WTC11 (cell line): ENCODE measurements around the gene SMARCD2. TPM values are rescaled to one million over a fixed set of nuclear protein-coding genes. Genes with fewer than 3 reads are reported as not detected.

Experiments
- ATAC-seq: fragments of 200-7000 bp; cut with Tn5 transposase; 2 replicates; pipeline ENCODE4 v1.10.0; 2021; ENCODE audit warnings: mild to moderate bottlenecking, moderate library complexity
- CTCF ChIA-PET: fragments of 300-600 bp; sonication (Branson Sonifier 250); formaldehyde crosslinking; loops from one replicate; lab custom pipeline; 2021; ENCODE audit warnings: antibody characterized with exemption; lab: Charles Lee
- POLR2A ChIA-PET: fragments of 350-600 bp; sonication (Branson Sonifier 250); formaldehyde crosslinking; loops from one replicate; lab custom pipeline; 2021; ENCODE audit warnings: antibody characterized with exemption; lab: Charles Lee
- DNase-seq: peaks from one replicate; pipeline ENCODE4 v3.0.0; 2021; ENCODE audit warnings: low spot score
- H3K27ac Mint-ChIP-seq: 2 replicates; pipeline ENCODE4 v1.8.0; 2021; ENCODE audit warnings: mixed read lengths
- H3K27me3 Mint-ChIP-seq: 2 replicates; pipeline ENCODE4 v1.8.0; 2021; ENCODE audit warnings: low read depth, mild to moderate bottlenecking, moderate library complexity, mixed read lengths
- H3K36me3 Mint-ChIP-seq: 2 replicates; pipeline ENCODE4 v1.8.0; 2021; ENCODE audit warnings: mixed read lengths
- H3K4me1 Mint-ChIP-seq: 2 replicates; pipeline ENCODE4 v1.8.0; 2022; ENCODE audit warnings: mixed read lengths
- H3K4me3 Mint-ChIP-seq: 2 replicates; pipeline ENCODE4 v1.8.0; 2021; ENCODE audit warnings: mild to moderate bottlenecking, moderate library complexity, mixed read lengths
- H3K9me3 Mint-ChIP-seq: 2 replicates; pipeline ENCODE4 v1.8.0; 2021; ENCODE audit warnings: mixed read lengths
- CREM ChIP-seq: sonication (generic); formaldehyde crosslinking; IDR thresholded peaks from 2 replicates; pipeline ENCODE4 v1.8.1; 2022; ENCODE audit warnings: mild to moderate bottlenecking, missing genetic modification reagents, moderate library complexity
- E2F1 ChIP-seq: sonication (generic); formaldehyde crosslinking; IDR thresholded peaks from 2 replicates; pipeline ENCODE4 v1.8.0; 2022; ENCODE audit warnings: mild to moderate bottlenecking, missing genetic modification reagents
- E2F5 ChIP-seq: sonication (generic); formaldehyde crosslinking; IDR thresholded peaks from 2 replicates; pipeline ENCODE4 v1.8.1; 2022; ENCODE audit warnings: mild to moderate bottlenecking, moderate library complexity, missing genetic modification reagents
- FOXJ3 ChIP-seq: sonication (generic); formaldehyde crosslinking; IDR thresholded peaks from 2 replicates; pipeline ENCODE4 v1.9.0; 2021; ENCODE audit warnings: missing genetic modification reagents, mild to moderate bottlenecking, borderline replicate concordance
- FOXP1 ChIP-seq: sonication (generic); formaldehyde crosslinking; IDR thresholded peaks from 2 replicates; pipeline ENCODE4 v1.8.0; 2022; ENCODE audit warnings: missing genetic modification reagents, mild to moderate bottlenecking, moderate library complexity, borderline replicate concordance
- GABPB1 ChIP-seq: sonication (generic); formaldehyde crosslinking; IDR thresholded peaks from 2 replicates; pipeline ENCODE4 v1.8.1; 2023; ENCODE audit warnings: mild to moderate bottlenecking, missing genetic modification reagents
- IRF2 ChIP-seq: sonication (generic); formaldehyde crosslinking; IDR thresholded peaks from 2 replicates; pipeline ENCODE4 v1.8.0; 2022; ENCODE audit warnings: low read depth, missing genetic modification reagents, borderline replicate concordance
- JAZF1 ChIP-seq: fragments of 250-450 bp; sonication (Bioruptor Pico); IDR thresholded peaks from 2 replicates; pipeline ENCODE4 v1.9.0; 2021; ENCODE audit warnings: moderate library complexity, mild to moderate bottlenecking, inconsistent platforms
- MAX ChIP-seq: sonication (generic); formaldehyde crosslinking; IDR thresholded peaks from 2 replicates; pipeline ENCODE4 v1.8.0; 2022; ENCODE audit warnings: mild to moderate bottlenecking, missing genetic modification reagents
- NFATC4 ChIP-seq: fragments of 250-450 bp; sonication (Bioruptor Pico); IDR thresholded peaks from 2 replicates; pipeline ENCODE4 v1.9.0; 2021; ENCODE audit warnings: mild to moderate bottlenecking
- SMAD4 ChIP-seq: sonication (generic); formaldehyde crosslinking; IDR thresholded peaks from 2 replicates; pipeline ENCODE4 v1.8.0; 2022; ENCODE audit warnings: mild to moderate bottlenecking, missing genetic modification reagents
- SOX15 ChIP-seq: fragments of 250-450 bp; sonication (Bioruptor Pico); IDR thresholded peaks from 2 replicates; pipeline ENCODE4 v1.9.0; 2021; ENCODE audit warnings: mild to moderate bottlenecking
- ZNF281 ChIP-seq: sonication (generic); formaldehyde crosslinking; IDR thresholded peaks from 2 replicates; pipeline ENCODE4 v1.8.0; 2023; ENCODE audit warnings: mild to moderate bottlenecking, missing genetic modification reagents
- ZNF317 ChIP-seq: sonication (generic); formaldehyde crosslinking; IDR thresholded peaks from 2 replicates; pipeline ENCODE4 v1.8.1; 2023; ENCODE audit warnings: low read depth, mild to moderate bottlenecking, moderate library complexity, missing genetic modification reagents, borderline replicate concordance
- ZNF532 ChIP-seq: fragments of 250-450 bp; sonication (Bioruptor Pico); IDR thresholded peaks from 2 replicates; pipeline ENCODE4 v1.9.0; 2021; ENCODE audit warnings: mild to moderate bottlenecking, borderline replicate concordance
- total RNA-seq: library from RNA; stranded (reverse); gene quantifications from 3 replicates; pipeline ENCODE4 v1.2.3, GENCODE V29; 2021
- TF ChIP-seq, protein P1 (sequence below): sonication (generic); formaldehyde crosslinking; IDR thresholded peaks from 2 replicates; pipeline ENCODE4 v1.8.1; 2023; ENCODE audit warnings: mild to moderate bottlenecking, moderate library complexity, missing genetic modification reagents
- TF ChIP-seq, protein P2 (sequence below): sonication (generic); formaldehyde crosslinking; IDR thresholded peaks from 2 replicates; pipeline ENCODE4 v1.8.1; 2023; ENCODE audit warnings: mild to moderate bottlenecking, missing genetic modification reagents, borderline replicate concordance
- TF ChIP-seq, protein P3 (sequence below): sonication (generic); formaldehyde crosslinking; IDR thresholded peaks from 2 replicates; pipeline ENCODE4 v1.8.0; 2022; ENCODE audit warnings: mild to moderate bottlenecking, missing genetic modification reagents

SMARCD2 gene
- total RNA-seq, 1 experiment from 2014 or later: 106 TPM

DNA sequence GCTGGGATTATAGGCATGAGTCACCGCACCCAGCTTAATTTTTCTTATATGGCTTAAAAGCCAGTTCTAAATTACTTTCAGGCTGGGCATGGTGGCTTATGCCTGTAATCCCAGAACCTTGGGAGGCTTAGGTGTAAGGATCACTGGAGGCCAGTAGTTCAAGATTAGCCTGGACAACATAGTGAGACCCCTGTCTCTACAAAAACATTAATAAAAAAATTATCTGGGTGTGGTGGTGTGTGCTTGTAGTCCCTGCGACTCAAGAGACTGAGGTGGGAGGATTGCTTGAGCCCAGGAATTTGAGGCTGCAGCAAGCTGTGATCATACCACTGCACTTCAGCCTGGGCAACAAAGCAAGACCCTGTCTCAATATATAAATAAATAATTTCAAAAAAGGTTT lies 10.8 kb upstream of the SMARCD2 start:
- peaks cover 5% of the 10 kb centered on the region for H3K9me3 Mint-ChIP-seq
- no peak for ATAC-seq
- peaks cover 73% of the 10 kb centered on the region for H3K27me3 Mint-ChIP-seq
- no peak for TF ChIP-seq FOXJ3 (CRISPR knock-in tag)
- no peak for TF ChIP-seq NFATC4 (CRISPR knock-in tag)
- TF ChIP-seq CREM (CRISPR knock-in tag): no peak
- TF ChIP-seq, protein P1, sequence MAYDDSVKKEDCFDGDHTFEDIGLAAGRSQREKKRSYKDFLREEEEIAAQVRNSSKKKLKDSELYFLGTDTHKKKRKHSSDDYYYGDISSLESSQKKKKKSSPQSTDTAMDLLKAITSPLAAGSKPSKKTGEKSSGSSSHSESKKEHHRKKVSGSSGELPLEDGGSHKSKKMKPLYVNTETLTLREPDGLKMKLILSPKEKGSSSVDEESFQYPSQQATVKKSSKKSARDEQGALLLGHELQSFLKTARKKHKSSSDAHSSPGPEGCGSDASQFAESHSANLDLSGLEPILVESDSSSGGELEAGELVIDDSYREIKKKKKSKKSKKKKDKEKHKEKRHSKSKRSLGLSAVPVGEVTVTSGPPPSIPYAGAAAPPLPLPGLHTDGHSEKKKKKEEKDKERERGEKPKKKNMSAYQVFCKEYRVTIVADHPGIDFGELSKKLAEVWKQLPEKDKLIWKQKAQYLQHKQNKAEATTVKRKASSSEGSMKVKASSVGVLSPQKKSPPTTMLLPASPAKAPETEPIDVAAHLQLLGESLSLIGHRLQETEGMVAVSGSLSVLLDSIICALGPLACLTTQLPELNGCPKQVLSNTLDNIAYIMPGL (CRISPR knock-in tag): no peak
- no peak for TF ChIP-seq FOXP1 (CRISPR knock-in tag)
- no peak for TF ChIP-seq ZNF281 (CRISPR knock-in tag)
- TF ChIP-seq JAZF1 (CRISPR knock-in tag): no peak
- TF ChIP-seq SOX15: no peak
- TF ChIP-seq MAX: no peak
- no peak for TF ChIP-seq ZNF317 (CRISPR knock-in tag)
- TF ChIP-seq SMAD4: no peak
- no peak for TF ChIP-seq ZNF532 (CRISPR knock-in tag)
- TF ChIP-seq, protein P2, sequence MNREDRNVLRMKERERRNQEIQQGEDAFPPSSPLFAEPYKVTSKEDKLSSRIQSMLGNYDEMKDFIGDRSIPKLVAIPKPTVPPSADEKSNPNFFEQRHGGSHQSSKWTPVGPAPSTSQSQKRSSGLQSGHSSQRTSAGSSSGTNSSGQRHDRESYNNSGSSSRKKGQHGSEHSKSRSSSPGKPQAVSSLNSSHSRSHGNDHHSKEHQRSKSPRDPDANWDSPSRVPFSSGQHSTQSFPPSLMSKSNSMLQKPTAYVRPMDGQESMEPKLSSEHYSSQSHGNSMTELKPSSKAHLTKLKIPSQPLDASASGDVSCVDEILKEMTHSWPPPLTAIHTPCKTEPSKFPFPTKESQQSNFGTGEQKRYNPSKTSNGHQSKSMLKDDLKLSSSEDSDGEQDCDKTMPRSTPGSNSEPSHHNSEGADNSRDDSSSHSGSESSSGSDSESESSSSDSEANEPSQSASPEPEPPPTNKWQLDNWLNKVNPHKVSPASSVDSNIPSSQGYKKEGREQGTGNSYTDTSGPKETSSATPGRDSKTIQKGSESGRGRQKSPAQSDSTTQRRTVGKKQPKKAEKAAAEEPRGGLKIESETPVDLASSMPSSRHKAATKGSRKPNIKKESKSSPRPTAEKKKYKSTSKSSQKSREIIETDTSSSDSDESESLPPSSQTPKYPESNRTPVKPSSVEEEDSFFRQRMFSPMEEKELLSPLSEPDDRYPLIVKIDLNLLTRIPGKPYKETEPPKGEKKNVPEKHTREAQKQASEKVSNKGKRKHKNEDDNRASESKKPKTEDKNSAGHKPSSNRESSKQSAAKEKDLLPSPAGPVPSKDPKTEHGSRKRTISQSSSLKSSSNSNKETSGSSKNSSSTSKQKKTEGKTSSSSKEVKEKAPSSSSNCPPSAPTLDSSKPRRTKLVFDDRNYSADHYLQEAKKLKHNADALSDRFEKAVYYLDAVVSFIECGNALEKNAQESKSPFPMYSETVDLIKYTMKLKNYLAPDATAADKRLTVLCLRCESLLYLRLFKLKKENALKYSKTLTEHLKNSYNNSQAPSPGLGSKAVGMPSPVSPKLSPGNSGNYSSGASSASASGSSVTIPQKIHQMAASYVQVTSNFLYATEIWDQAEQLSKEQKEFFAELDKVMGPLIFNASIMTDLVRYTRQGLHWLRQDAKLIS (CRISPR knock-in tag): no peak
- TF ChIP-seq IRF2 (CRISPR knock-in tag): no peak
- no peak for TF ChIP-seq E2F1
- TF ChIP-seq E2F5 (CRISPR knock-in tag): no peak
- no peak for TF ChIP-seq GABPB1 (CRISPR knock-in tag)
- TF ChIP-seq, protein P3, sequence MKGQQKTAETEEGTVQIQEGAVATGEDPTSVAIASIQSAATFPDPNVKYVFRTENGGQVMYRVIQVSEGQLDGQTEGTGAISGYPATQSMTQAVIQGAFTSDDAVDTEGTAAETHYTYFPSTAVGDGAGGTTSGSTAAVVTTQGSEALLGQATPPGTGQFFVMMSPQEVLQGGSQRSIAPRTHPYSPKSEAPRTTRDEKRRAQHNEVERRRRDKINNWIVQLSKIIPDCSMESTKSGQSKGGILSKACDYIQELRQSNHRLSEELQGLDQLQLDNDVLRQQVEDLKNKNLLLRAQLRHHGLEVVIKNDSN (CRISPR knock-in tag): no peak
- ChIA-PET CTCF (no interaction called here), POLR2A (no interaction called here)
- peaks cover under 1% of the 10 kb centered on the region for H3K36me3 Mint-ChIP-seq
- DNase-seq: no peak
- no peak overlapping the region for H3K4me3 Mint-ChIP-seq
- no peaks in the 10 kb centered on the region for H3K4me1 Mint-ChIP-seq
- H3K27ac Mint-ChIP-seq: no peak overlapping the region
